CD4-positive, alpha-beta T cell treated with Interleukin-6 for 4 hours (primary cell): Measurements from ENCODE around the gene ACAP1.
A peak's percentile ranks its signal among the peaks of the same experiment; 100 is the strongest.

Source experiments
- DNase-seq: peaks from one replicate; pipeline ENCODE4 v3.0.0-alpha.2; 2020; ENCODE audit warnings: mixed read lengths

ACAP1 gene

GRCh38 chr17:7391307-7391706 lies 55.0 kb downstream of the ACAP1 start:
- DNase-seq, result no peak

GRCh38 chr17:7392696-7393612 lies 56.6 kb downstream of the ACAP1 start:
- DNase-seq, result no peak

- peak; percentile 82 for DNase-seq
Observed at GRCh38 chr17:7393613-7394451, 57.5 kb downstream of the ACAP1 start.

GRCh38 chr17:7394452-7395191 lies 58.3 kb downstream of the ACAP1 start, which contains the start of gene PLSCR3:
Gene PLSCR3 (minus strand): TSS chr17:7394525. CDS start chr17:7394110, 415 bp downstream.
- DNase-seq, result peak; percentile 85

- DNase-seq, result no peak
Observed at GRCh38 chr17:7396147-7396546, 59.8 kb downstream of the ACAP1 start.

- no peak for DNase-seq
Observed at GRCh38 chr17:7398612-7399011, 62.3 kb downstream of the ACAP1 start.
